GM19438 (cell line): ENCODE data around the gene OR5A2.
"Not testable (repeated sequence)": the region's sequence is repeated elsewhere in the genome, so short reads cannot be mapped to it uniquely, and the experiment has no call there.

Experiments
- ATAC-seq: cut with Tn5 transposase; IDR thresholded peaks from one replicate; pipeline ENCODE4 v1.9.1; 2021; ENCODE audit warnings: low read depth; ENCODE audit not compliant: unreplicated experiment

The OR5A2 gene

DNA sequence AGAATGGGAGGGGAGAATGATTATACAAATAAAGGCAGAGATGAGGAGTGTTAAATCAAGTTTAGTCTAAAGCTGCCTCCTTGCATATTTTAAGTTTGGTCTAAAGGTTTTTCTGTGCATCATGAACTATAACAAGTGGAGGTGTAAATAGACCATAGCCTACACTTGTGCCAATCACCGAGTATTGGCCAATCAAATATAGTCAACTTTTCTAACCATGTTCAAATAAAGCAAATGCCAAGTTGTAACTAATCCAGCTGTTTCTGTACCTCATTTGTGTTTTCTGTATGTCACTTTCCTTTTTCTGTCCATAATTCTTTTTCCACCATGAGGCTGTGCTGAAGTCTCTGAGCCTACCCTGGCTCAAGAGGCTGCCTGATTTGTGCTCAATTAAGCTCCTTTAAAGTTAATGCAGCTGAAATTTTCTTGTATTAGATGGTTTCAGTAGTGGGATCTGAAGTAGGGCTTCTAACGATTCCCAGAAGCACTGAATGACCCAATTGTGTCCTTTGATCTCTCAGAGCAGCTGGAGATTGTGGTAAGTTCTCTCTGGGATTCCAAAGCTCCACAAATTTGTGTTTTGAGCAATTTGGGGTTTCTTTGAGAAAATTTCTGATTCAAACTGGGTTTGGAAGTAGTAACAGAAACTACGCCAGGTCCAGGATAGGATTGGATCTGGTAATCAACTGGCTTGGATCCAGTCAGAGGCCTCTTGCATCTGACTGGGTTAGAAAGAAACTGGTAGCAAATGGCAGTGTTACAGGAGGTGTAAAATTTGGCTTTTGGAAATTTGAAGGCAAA lies 25.6 kb downstream of the OR5A2 start:
- no peak for ATAC-seq

DNA sequence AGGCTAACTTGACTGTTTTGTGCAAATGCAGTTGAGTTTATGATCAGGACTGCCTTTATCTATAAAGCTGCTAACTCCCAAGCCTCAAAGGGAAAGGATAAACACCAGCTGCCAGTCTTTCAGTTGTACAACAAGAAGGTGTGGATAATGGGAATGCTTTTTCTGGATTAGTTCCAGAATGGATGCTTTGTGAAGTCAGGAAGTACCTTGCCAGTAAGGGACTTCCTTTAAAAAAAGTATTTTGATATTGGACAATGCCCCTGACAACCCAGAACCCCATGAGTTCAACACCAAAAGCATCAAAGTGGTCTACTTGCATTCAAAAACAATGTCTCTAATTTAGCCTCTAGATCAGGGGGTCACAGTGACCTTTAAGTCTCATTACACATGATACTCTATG lies 32.0 kb downstream of the OR5A2 start:
- ATAC-seq = no peak

DNA sequence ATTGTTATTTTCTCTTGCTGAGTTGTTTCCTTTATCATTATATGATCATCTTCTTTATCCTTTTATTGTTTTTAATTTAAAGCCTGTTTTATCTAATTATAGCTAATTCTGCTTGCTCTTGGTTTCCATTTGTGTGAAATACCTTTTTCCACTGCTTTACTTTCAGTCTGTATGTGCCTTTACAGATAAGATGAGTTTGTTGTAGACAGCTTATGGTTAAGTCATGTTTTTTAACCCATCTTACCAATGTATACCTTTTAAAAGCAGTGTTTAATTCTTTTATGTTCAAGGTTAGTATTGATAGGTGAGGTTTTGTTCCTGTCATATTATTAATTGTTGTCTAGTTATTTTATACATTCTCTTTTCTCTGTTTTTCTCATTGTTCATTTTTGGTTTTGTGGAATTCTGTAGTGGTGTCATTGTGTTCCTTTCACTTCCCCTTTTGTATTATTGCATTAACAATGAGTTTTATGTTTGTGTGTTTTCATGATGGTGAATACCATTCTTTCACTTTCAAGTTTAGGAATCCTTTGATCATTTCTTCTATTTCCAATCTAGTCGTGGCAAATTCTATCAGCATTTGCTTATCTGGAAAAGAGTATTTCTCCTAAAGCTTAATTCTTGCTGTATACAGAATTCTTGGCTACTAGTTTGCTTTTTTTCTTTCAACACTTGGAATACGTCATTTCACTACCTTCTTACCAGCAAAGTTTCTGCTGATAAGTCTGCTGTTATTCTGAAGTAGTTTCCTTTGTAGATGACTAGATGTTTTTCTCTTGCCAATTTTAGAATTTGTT lies 45.8 kb downstream of the OR5A2 start:
- ATAC-seq = peak; percentile 92

- ATAC-seq = not testable (repeated sequence)
These were observed 53.9 kb downstream of the OR5A2 start for GRCh38 chr11:59372324-59372723.

- ATAC-seq = no peak
These were observed 57.8 kb downstream of the OR5A2 start for GRCh38 chr11:59368238-59369022.
